GM12878 (cell line): ENCODE data around the gene ARPC5L. TPM values are rescaled to one million over a fixed set of nuclear protein-coding genes. Genes with fewer than 3 reads are reported as not detected.
A peak's percentile ranks its signal among the peaks of the same experiment; 100 is the strongest.

ENCODE experiments used
- ATAC-seq: fragments of 200-7000 bp; cut with Tn5 transposase; 3 replicates; pipeline ENCODE4 v1.9.1; 2020; ENCODE audit warnings: mild to moderate bottlenecking, moderate library complexity
- BruUV-seq: library from RNA; stranded (reverse); fragments of 400-500 nt; replicated peaks from 2 replicates; lab custom pipeline; 2021; lab: Mats Ljungman, UMichigan
- CTCF ChIA-PET: fragments of 300-600 bp; sonication (Branson Sonifier 250); formaldehyde crosslinking; extraction: SDS; loops from one replicate; lab custom pipeline; 2021; ENCODE audit warnings: inconsistent platforms; lab: Yijun Ruan, JAX
- POLR2A ChIA-PET: fragments of 350-600 bp; formaldehyde crosslinking; extraction: SDS; loops from one replicate; lab custom pipeline; 2021; ENCODE audit warnings: inconsistent platforms; lab: Charles Lee
- RAD21 ChIA-PET: fragments of 300-600 bp; sonication (Branson Sonifier 250); formaldehyde crosslinking; loops from one replicate; lab custom pipeline; 2023; ENCODE audit warnings: antibody characterized with exemption; ENCODE audit not compliant: unreplicated experiment; lab: Charles Lee
- SMC1A ChIA-PET: fragments of 300-600 bp; sonication (Branson Sonifier 250); formaldehyde crosslinking; loops from one replicate; lab custom pipeline; 2023; ENCODE audit not compliant: unreplicated experiment, uncharacterized antibody; lab: Charles Lee
- DNase-seq: peaks from one replicate; pipeline ENCODE4 v3.0.0-alpha.2; 2011; ENCODE audit warnings: low read depth, low spot score
- FAIRE-seq: peaks from 3 replicates; lab custom pipeline; 2011; peaks lifted over from hg19 to GRCh38; lab: Jason Lieb, UNC
- H2AFZ ChIP-seq: 2 replicates; pipeline ENCODE4 v1.6.0; 2011; ENCODE audit warnings: low read depth, low read length, control low read depth; ENCODE audit not compliant: control insufficient read depth
- H3K27ac ChIP-seq: 2 replicates; pipeline ENCODE4 v1.5.1; 2011; ENCODE audit warnings: control low read depth; ENCODE audit not compliant: control insufficient read depth, insufficient read depth
- H3K27me3 ChIP-seq, 2 experiments: replicated peaks in 1 of 2; 2 replicates each; pipeline versions ENCODE4 v1.6.0 to v1.6.1; 2011; ENCODE audit warnings: low read length in 1 of 2; ENCODE audit not compliant: control insufficient read depth in 2 of 2, insufficient read depth in 2 of 2
- H3K36me3 ChIP-seq, 2 experiments: 2 replicates each; pipeline ENCODE4 v1.5.1; 2011; ENCODE audit warnings: low read length in 1 of 2; ENCODE audit not compliant: control insufficient read depth in 2 of 2, insufficient read depth in 2 of 2
- H3K4me1 ChIP-seq: 2 replicates; pipeline ENCODE4 v1.6.1; 2011; ENCODE audit warnings: mild to moderate bottlenecking, low read length, moderate library complexity, mixed read lengths; ENCODE audit not compliant: control insufficient read depth, insufficient read depth
- H3K4me2 ChIP-seq: 2 replicates; pipeline ENCODE4 v1.6.0; 2011; ENCODE audit warnings: control low read depth; ENCODE audit not compliant: control insufficient read depth, insufficient read depth
- H3K4me3 ChIP-seq: fragments of 200-600 bp; sonication (generic); 2 replicates; pipeline ENCODE4 v1.5.1; 2016
- H3K79me2 ChIP-seq: 2 replicates; pipeline ENCODE4 v1.6.0; 2011; ENCODE audit warnings: low read length; ENCODE audit not compliant: control insufficient read depth, insufficient read depth
- H3K9ac ChIP-seq: 2 replicates; pipeline ENCODE4 v1.8.0; 2011; ENCODE audit warnings: low read length, control low read depth, mixed read lengths; ENCODE audit not compliant: control insufficient read depth, insufficient read depth
- H3K9me3 ChIP-seq: replicated peaks from 3 replicates; pipeline ENCODE4 v1.5.1; 2011; ENCODE audit warnings: mild to moderate bottlenecking, low read length; ENCODE audit not compliant: control insufficient read depth, insufficient read depth
- H4K20me1 ChIP-seq: 2 replicates; pipeline ENCODE4 v1.6.0; 2011; ENCODE audit not compliant: control insufficient read depth, insufficient read depth
- BCLAF1 ChIP-seq: fragments of 450-650 bp; IDR thresholded peaks from 2 replicates; pipeline ENCODE4 v1.6.1; 2017; ENCODE audit warnings: antibody characterized with exemption, mild to moderate bottlenecking, moderate library complexity
- FOXM1 ChIP-seq: IDR thresholded peaks from 2 replicates; pipeline ENCODE4 v1.6.1; 2012; ENCODE audit warnings: low read depth, mild to moderate bottlenecking, inconsistent platforms, low read length, moderate library complexity
- GABPA ChIP-seq: IDR thresholded peaks from 2 replicates; pipeline ENCODE4 v1.6.1; 2014; ENCODE audit warnings: antibody characterized with exemption, low read depth, mild to moderate bottlenecking, inconsistent platforms
- SIX5 ChIP-seq: IDR thresholded peaks from 2 replicates; pipeline ENCODE4 v1.6.1; 2011; ENCODE audit warnings: mild to moderate bottlenecking, low read depth, low read length, moderate library complexity; ENCODE audit not compliant: severe bottlenecking
- SMAD5 ChIP-seq: IDR thresholded peaks from 2 replicates; pipeline ENCODE4 v1.6.1; 2016; ENCODE audit warnings: antibody characterized with exemption, low read depth
- SUZ12 ChIP-seq: fragments of 200-600 bp; sonication (generic); IDR thresholded peaks from one replicate; pipeline ENCODE4 v1.6.1; 2018; ENCODE audit warnings: antibody characterized with exemption, mild to moderate bottlenecking; ENCODE audit not compliant: unreplicated experiment
- USF2 ChIP-seq: IDR thresholded peaks from 2 replicates; pipeline ENCODE4 v1.6.1; 2011; ENCODE audit warnings: low read depth, low read length, improper control_type of control experiment, borderline replicate concordance
- ZBTB4 ChIP-seq: fragments of 450-650 bp; formaldehyde crosslinking; IDR thresholded peaks from 2 replicates; pipeline ENCODE4 v1.4.0; 2022; ENCODE audit warnings: mild to moderate bottlenecking, moderate library complexity
- WGBS: methylation state at CpG from one replicate; pipeline ENCODE4 v1.1.6; 2016; ENCODE audit warnings: low lambda C conversion rate; ENCODE audit not compliant: insufficient replicate concordance, insufficient coverage; ENCODE audit errors: missing lambda C conversion rate; 5-methylcytosine and 5-hydroxymethylcytosine counted together
- in situ Hi-C: fragments of 300-500 bp; cut with MboI; formaldehyde crosslinking; loops from 9 replicates; pipeline ENCODE4 v1.14.3; 2018; ENCODE audit warnings: mixed read lengths
- intact Hi-C: fragments of 100-400 bp; cut with micrococcal nuclease; formaldehyde crosslinking; loops from one replicate; pipeline ENCODE4 v1.14.2; 2022; ENCODE audit not compliant: unreplicated experiment
- polyA plus RNA-seq, 11 experiments: library from polyadenylated mRNA; depleted of rRNA in 4 of 11; unstranded in 6 of 11; stranded (reverse) in 5 of 11; fragments of >200 nt; fragmentation: Nextera tagmentation in 4 of 11; fragmentation: Illumina TruSeq in 1 of 11; extraction: Ambion mirVana in 4 of 11; extraction: Trizol in 1 of 11; gene quantifications; 1 replicate in 1 of 11; 2 replicates in 10 of 11; pipeline versions ENCODE4 v1.2.1 to v1.2.3, GENCODE V29; 2011 to 2016; ENCODE audit warnings: inconsistent platforms in 2 of 11, missing spikeins in 2 of 11, low read depth in 1 of 11
- total RNA-seq, 4 experiments: library from RNA; depleted of rRNA in 3 of 4; stranded (reverse); fragments of >200 nt in 3 of 4; fragmentation: Illumina TruSeq in 1 of 4; extraction: Trizol in 1 of 4; gene quantifications; 2 replicates each; pipeline versions ENCODE4 v1.2.1 to v1.2.3, GENCODE V29; 2013 to 2021

Gene ARPC5L
- total and polyA plus RNA-seq, 10 of the 15 experiments (the other 5 are each of a cell fraction or from before 2014, with no cell fraction given) = 42.3 to 207 (median 104) TPM

- ChIA-PET POLR2A (interaction anchor here (0.5 to 0.7 kb wide), 2 partner anchors 18 to 50 kb away, joined by 3 read pairs; no protein-coding TSS in a partner anchor), CTCF (interaction anchor here (0.7 to 3.5 kb wide), 5 partner anchors 17 to 61 kb away, joined by 3 to 16 read pairs (median 3); partner anchors contain the start of gene WDR38), SMC1A (interaction anchor here (1.0 to 1.4 kb wide), 2 partner anchors 16 to 22 kb away, joined by 4 read pairs; no protein-coding TSS in a partner anchor), RAD21 (interaction anchor here (0.7 kb wide), 1 partner anchor 18 kb away, joined by 3 read pairs; no protein-coding TSS in a partner anchor)
- Histone ChIP-seq H3K27ac (no peak overlapping the region), H3K9me3 (no peaks in the 10 kb centered on the region), H3K27me3 (no peaks in the 10 kb centered on the region), H3K9ac (no peak overlapping the region), H4K20me1 (no peaks in the 10 kb centered on the region), H3K4me1 (no peaks in the 10 kb centered on the region; the same call in 1 of the 2 replicates), H3K36me3 (no peaks in the 10 kb centered on the region), H3K79me2 (no peaks in the 10 kb centered on the region), H3K4me2 (no peak overlapping the region), H3K4me3 (no peak overlapping the region), H2AFZ (no peak overlapping the region)
- FAIRE-seq (no peak), ATAC-seq (peak; percentile 49), DNase-seq (no peak)
- BruUV-seq = no TSS peak
- 55% methylated on average over 7 of the region's 7 CpGs for WGBS
- intact Hi-C loops (no loop called here), in situ Hi-C loops (no loop called here)
- TF ChIP-seq SUZ12 (no peak), GABPA (no peak)
These were observed 27.3 kb upstream of the ARPC5L start for GRCh38 chr9:124834591-124834990.

GRCh38 chr9:124835026-124835557 lies 26.8 kb upstream of the ARPC5L start:
- CTCF ChIA-PET = interaction anchor here (0.7 to 3.5 kb wide), 7 partner anchors 16 to 62 kb away, joined by 3 to 16 read pairs (median 3); partner anchors contain the start of gene WDR38
- TF ChIP-seq SIX5 = no peak
- TF ChIP-seq ZBTB4 (CRISPR knock-in tag) = no peak
- TF ChIP-seq BCLAF1 = no peak
- no peak for TF ChIP-seq USF2
- TF ChIP-seq FOXM1 = no peak
- TF ChIP-seq SMAD5 = no peak

More at GRCh38 chr9:124835026-124835557, 26.8 kb upstream of the ARPC5L start:
- no peaks in the 10 kb centered on the region for H3K79me2 ChIP-seq
- no peaks in the 10 kb centered on the region for H3K9me3 ChIP-seq
- H3K9ac ChIP-seq = no peak overlapping the region
- H3K4me3 ChIP-seq = no peak overlapping the region
- intact Hi-C loops = no loop called here
- no peaks in the 10 kb centered on the region for H4K20me1 ChIP-seq
- ChIA-PET SMC1A (no interaction called here), POLR2A (interaction anchor here (0.5 to 0.7 kb wide), 2 partner anchors 18 to 51 kb away, joined by 3 read pairs; no protein-coding TSS in a partner anchor), RAD21 (no interaction called here)
- in situ Hi-C loops = no loop called here
- no TSS peak for BruUV-seq
- no peaks in the 10 kb centered on the region for H3K27me3 ChIP-seq
- H3K27ac ChIP-seq = no peak overlapping the region
- FAIRE-seq (no peak), DNase-seq (no peak), ATAC-seq (no peak)
- no peaks in the 10 kb centered on the region; the same call in 1 of the 2 replicates for H3K4me1 ChIP-seq
- no peak overlapping the region for H2AFZ ChIP-seq
- H3K4me2 ChIP-seq = no peak overlapping the region
- no peaks in the 10 kb centered on the region for H3K36me3 ChIP-seq
- 59% methylated on average over 13 of the region's 13 CpGs for WGBS
